GM10248 (cell line): ENCODE data around the gene CLDN7.

ENCODE experiments used
- CTCF ChIA-PET: fragments of 300-600 bp; sonication (Branson Sonifier 250); formaldehyde crosslinking; extraction: SDS; loops from one replicate; lab custom pipeline; 2021; ENCODE audit warnings: antibody characterized with exemption; lab: Yijun Ruan, JAX
- POLR2A ChIA-PET: fragments of 350-650 bp; sonication (Branson Sonifier 250); formaldehyde crosslinking; extraction: SDS; loops from one replicate; lab custom pipeline; 2020; ENCODE audit warnings: antibody characterized with exemption; lab: Yijun Ruan, JAX
- DNase-seq: peaks from one replicate; pipeline ENCODE4 v3.0.0; 2012; ENCODE audit errors: extremely low spot score
- TF ChIP-seq, protein P1 (sequence below): IDR thresholded peaks from 2 replicates; pipeline ENCODE4 v1.5.1; 2012; ENCODE audit warnings: mild to moderate bottlenecking, low read depth; ENCODE audit errors: extremely low read depth, missing control alignments, control extremely low read depth

Gene CLDN7

DNA sequence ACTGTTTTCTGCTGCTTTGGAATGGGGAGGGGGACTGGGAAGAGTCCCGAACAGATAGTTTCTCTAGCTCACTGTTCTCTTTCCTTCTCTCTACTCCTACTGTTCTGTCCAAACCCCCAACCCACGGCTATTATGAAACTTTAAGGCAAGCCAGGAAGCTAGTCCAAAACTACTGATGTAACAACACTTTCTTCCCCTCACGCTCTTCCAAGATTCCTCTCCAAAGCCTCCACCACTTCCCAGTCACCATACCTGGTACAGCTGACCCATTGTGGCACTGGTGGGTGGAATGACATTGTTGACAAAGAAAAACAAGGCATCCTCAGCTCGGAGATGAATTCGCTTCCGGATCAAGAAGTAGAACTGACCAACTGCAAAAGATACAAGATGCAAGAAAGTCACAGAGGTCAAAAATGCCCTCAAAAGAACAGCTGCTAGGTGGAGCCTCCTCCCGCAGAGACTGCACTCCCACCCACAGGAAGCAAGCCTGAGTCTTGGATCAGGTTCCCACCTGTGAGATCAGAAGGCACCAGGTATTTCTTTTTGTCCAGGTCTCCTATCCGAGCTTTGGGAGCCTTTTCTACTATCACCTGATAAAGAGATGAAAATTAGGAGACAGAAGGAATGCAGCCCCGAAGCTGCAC lies 21.1 kb downstream of the CLDN7 start:
- DNase-seq: no peak
- TF ChIP-seq, protein P1, sequence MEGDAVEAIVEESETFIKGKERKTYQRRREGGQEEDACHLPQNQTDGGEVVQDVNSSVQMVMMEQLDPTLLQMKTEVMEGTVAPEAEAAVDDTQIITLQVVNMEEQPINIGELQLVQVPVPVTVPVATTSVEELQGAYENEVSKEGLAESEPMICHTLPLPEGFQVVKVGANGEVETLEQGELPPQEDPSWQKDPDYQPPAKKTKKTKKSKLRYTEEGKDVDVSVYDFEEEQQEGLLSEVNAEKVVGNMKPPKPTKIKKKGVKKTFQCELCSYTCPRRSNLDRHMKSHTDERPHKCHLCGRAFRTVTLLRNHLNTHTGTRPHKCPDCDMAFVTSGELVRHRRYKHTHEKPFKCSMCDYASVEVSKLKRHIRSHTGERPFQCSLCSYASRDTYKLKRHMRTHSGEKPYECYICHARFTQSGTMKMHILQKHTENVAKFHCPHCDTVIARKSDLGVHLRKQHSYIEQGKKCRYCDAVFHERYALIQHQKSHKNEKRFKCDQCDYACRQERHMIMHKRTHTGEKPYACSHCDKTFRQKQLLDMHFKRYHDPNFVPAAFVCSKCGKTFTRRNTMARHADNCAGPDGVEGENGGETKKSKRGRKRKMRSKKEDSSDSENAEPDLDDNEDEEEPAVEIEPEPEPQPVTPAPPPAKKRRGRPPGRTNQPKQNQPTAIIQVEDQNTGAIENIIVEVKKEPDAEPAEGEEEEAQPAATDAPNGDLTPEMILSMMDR: no peak
- CTCF ChIA-PET: interaction anchor here (1.3 to 1.8 kb wide), 5 partner anchors 10 to 446 kb away, joined by 3 to 6 read pairs (median 3); partner anchors contain the start of genes ACADVL, CTDNEP1, DLG4 and TP53
- POLR2A ChIA-PET: interaction anchor here (2.3 kb wide), 1 partner anchor 10 kb away, joined by 11 read pairs; the partner anchor contains the start of genes CTDNEP1 and ELP5

DNA sequence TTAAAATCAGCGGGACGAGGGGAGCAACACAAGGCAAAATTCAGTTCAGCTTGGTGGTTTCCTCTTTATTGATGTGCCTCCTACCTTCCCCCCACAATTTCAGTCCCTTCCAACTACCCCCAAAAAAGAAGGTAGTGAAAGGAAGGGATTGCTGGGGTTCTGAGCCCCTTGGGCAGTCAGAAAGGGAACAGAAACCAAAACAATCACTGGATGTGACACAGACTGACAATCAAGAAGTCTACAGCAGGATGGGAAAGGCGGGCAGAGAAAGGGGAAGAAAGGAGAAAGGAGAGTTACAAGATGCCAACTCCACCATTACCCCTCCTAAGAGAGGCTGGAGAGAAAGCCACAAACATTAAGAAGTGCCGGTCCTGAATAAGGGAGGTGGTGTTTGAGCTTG lies 21.9 kb downstream of the CLDN7 start:
- ChIA-PET POLR2A (no interaction called here), CTCF (interaction anchor here (1.3 to 1.8 kb wide), 3 partner anchors 11 to 63 kb away, joined by 3 to 6 read pairs (median 3); partner anchors contain the start of genes ACADVL, CTDNEP1 and DLG4)
- TF ChIP-seq, protein P1: no peak
- no peak for DNase-seq

DNA sequence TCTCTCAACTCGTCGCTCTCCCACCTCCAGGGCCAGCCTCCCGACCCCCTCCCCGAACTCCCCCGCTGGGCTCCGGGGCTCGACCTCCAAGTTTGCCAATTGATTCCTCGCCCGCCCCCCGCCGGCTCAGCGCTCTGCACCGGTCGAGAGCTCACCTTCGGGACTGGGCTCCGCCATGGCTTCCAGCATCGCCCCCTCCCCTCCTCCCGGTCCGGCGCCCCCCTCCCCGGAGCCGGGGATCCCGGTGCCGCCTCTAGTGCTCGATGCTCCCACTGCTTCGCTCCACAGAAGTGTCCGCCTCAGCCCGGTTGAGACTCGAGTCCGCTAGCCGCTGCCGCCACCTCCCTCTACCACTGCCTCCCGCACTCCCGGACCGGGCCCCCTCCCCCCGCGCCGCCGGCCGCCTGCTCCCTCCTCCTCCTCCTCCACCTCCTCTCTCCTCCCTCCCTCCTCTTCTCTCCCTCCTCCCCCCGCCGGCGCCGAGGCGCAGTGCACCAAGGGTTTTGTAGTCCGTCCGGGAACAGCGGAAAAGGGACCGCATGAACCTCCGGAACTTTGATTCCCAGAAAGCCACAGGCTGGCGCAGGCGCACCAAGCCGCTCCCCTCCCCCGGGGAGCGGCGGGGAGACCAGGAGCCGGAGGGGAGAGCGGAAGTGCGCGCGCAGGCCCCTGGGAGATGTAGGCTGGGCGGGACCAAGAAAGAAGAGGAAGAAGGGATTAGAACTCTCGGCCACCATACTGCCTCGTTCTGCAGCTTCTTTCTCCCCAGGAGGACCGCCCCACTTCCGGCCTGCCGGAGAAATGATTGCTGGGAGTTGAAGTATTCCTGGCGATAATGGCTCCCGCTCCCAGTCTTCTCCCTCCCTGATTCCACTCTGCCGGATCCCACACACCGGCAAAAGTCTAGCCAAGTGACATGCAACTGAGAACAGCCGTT lies 22.9 kb downstream of the CLDN7 start, which contains the start of gene PHF23:
Gene PHF23, minus strand, starts transcription at position 367 of the 937 bp plus-strand sequence. Its CDS starts 178 bp downstream, at position 189.
- POLR2A ChIA-PET: no interaction called here
- DNase-seq: peak; percentile 97
- TF ChIP-seq, protein P1: no peak
- CTCF ChIA-PET: interaction anchor here (1.1 to 1.5 kb wide), 5 partner anchors 12 to 448 kb away, joined by 3 read pairs; partner anchors contain the start of genes CTDNEP1 and TP53

DNA sequence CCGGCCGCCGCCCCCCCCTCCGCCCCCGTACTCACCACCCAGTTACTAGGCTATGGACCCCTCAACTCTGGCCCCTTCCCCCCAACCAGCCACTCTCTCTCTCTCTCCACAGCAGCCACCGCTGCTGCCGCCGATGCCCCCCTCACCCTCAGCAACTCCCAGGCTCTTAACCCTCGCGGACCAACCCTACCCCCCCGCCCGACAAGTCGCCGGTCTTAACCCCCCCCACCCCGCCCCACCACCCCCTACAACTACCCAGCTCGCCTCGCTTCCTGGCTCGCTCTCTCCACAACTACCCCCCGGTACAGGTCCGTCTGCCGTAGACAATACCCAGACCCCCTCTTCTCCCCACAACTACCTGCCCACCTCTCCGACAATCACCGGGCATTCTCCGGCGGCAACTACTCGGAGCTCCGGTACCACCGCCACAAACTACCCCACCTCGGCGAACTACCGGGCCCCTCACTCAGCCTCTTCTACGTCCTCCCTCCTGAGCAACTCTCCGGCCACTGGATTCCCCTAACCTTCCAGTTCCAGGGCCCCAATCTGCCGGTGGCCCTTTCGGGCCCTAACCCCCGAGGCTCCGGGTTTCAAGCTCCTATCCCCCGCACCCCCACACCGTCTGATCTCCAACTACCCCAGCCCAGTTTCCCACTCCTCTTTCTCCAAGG lies 23.7 kb downstream of the CLDN7 start:
- ChIA-PET CTCF (interaction anchor here (0.9 to 1.5 kb wide), 5 partner anchors 13 to 449 kb away, joined by 3 read pairs; partner anchors contain the start of genes ACADVL, CTDNEP1, DLG4 and TP53), POLR2A (interaction anchor here (0.5 to 2.7 kb wide), 2 partner anchors 19 to 67 kb away, joined by 3 to 6 read pairs; partner anchors contain the start of genes ACADVL and DLG4)
- TF ChIP-seq, protein P1: no peak
- DNase-seq: no peak

DNA sequence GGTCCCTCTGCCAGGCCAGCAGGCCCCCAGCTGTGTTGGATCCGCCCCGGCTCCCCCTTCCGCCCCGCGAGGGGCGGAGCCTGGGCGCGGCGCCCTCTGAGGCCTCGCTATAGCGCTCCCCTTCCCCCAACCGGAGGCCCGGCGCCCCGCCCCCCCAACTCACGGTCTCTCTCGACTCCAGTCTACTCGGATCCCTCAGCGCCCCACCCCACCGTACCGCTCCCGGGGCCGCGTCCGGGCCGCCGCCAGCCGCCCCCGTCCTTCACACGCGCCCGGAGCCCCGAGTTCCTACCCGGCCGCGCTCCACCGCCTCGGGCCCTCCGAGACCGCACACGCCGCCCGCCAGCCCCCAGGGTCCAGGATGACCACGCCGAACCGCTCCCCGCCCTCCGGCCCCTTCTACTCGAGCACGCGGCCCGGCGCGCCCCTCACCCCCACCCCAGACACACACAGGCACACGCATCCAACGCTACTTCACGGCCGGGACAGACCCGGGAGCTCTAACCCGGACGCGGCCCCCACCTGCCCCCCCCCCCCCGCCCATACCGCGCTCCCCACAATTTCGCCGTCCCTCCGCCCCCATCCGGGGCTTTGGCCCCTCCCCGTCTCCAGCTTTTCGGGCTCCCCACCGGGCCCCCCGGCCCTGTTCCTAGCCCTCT lies 24.4 kb downstream of the CLDN7 start:
- DNase-seq: peak; percentile 82
- TF ChIP-seq, protein P1: no peak
- CTCF ChIA-PET: interaction anchor here (0.9 to 4.4 kb wide), 6 partner anchors 14 to 450 kb away, joined by 3 to 26 read pairs (median 3); partner anchors contain the start of genes ACADVL, CTDNEP1, DLG4 and TP53

More for the DNA sequence above, 24.4 kb downstream of the CLDN7 start:
- POLR2A ChIA-PET: interaction anchor here (0.5 to 2.7 kb wide), 3 partner anchors 17 to 68 kb away, joined by 3 to 6 read pairs (median 3); partner anchors contain the start of genes ACADVL and DLG4
